NB4 (cell line): ENCODE measurements around the gene BHLHE23.

Experiments used
- DNase-seq: peaks from one replicate; pipeline ENCODE4 v3.0.0; 2010; ENCODE audit warnings: low read depth
- H3K4me3 ChIP-seq: one replicate; pipeline ENCODE4 v1.5.1; 2011; ENCODE audit warnings: mild to moderate bottlenecking, low read depth, low read length, moderate library complexity
- MYC ChIP-seq: IDR thresholded peaks from 2 replicates; pipeline ENCODE4 v1.6.1; 2011; ENCODE audit warnings: low read depth, low read length
- POLR2A ChIP-seq: IDR thresholded peaks from 2 replicates; pipeline ENCODE4 v1.6.1; 2011; ENCODE audit warnings: mild to moderate bottlenecking; ENCODE audit not compliant: insufficient read length; ENCODE audit errors: extremely low read depth
- TF ChIP-seq, protein P1 (sequence below): IDR thresholded peaks from one replicate; pipeline ENCODE4 v1.5.1; 2012; ENCODE audit warnings: low read depth, low read length
- TF ChIP-seq, protein P2 (sequence below): IDR thresholded peaks from 2 replicates; pipeline ENCODE4 v1.6.1; 2011; ENCODE audit warnings: low read depth, low read length

BHLHE23 gene

DNA sequence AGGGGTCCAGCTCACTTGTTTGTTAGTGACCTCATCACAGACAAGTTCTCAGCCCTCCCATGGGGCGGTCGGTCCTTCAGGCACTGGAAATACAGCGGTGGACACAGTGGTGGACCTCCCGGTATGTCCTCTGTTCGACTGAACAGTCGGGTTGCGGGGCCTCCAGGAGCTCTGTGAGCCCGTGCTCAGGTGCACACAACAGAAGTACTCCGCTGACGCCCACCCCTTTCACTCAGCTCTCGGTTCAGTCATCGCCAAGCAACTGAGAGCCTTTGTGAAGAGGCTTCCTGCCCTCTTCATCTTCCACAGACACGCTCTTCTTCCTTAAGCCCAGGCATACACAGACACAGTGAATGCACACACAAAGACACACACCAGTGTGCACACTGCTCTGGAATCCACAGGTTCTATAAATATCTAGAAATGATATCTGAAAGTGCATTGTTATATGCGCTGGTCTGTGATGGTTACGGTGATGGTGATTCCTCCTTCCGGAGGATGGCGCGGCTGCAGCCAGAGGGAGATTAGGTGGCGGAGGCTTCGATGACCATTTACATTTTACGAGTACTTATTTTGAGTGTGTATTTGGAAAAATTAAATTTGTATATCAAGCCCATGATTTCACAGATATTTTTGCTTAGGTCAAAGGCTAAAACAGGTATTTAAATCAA, 46.8 kb upstream of the BHLHE23 start:
- TF ChIP-seq MYC, result no peak
- TF ChIP-seq, protein P1, sequence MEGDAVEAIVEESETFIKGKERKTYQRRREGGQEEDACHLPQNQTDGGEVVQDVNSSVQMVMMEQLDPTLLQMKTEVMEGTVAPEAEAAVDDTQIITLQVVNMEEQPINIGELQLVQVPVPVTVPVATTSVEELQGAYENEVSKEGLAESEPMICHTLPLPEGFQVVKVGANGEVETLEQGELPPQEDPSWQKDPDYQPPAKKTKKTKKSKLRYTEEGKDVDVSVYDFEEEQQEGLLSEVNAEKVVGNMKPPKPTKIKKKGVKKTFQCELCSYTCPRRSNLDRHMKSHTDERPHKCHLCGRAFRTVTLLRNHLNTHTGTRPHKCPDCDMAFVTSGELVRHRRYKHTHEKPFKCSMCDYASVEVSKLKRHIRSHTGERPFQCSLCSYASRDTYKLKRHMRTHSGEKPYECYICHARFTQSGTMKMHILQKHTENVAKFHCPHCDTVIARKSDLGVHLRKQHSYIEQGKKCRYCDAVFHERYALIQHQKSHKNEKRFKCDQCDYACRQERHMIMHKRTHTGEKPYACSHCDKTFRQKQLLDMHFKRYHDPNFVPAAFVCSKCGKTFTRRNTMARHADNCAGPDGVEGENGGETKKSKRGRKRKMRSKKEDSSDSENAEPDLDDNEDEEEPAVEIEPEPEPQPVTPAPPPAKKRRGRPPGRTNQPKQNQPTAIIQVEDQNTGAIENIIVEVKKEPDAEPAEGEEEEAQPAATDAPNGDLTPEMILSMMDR, result no peak
- TF ChIP-seq, protein P2, sequence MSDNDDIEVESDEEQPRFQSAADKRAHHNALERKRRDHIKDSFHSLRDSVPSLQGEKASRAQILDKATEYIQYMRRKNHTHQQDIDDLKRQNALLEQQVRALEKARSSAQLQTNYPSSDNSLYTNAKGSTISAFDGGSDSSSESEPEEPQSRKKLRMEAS, result no peak
- no peak for TF ChIP-seq POLR2A
- H3K4me3 ChIP-seq, result no peak overlapping the region
- DNase-seq, result no peak

DNA sequence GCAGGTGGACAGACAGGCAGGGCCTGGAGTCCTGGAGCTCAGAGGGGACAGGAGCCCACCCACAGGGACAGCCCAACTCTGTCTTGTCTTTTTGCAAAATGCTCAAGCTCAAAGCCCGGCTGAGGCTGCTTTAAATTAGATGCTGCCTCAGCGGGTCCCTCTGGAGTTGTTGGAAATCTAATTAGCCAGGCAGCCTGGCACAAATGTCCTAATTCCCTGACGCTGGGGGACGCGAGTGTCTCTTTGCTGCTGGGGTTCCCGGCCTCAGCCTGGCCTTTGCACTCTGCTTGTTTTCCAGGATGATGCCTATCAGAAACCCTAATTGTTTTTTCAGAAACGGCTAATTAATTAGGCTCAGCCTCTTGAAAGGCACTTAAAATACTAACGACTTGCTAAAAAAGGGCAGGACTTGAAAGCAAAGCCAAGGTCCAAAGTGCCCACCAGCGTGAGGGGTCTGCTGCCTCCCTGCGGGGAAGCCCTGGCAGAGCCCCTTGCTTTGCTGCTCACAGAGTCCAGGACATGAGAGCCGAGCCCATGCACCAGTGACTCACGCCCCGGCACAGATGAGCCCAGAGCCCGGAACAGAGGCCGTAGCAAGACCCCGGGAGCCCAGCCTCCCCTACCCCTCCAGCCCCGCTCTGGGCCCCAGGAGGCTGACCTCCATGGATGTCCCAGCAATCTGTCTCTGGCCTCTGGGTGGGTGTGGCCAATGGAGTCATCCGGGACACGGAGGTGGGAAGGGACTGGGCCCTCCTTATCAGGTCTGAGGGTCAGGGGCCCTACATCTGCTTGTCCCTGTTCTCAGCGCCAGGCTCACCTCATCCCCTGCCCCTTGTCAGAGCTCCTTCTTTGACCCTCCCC, 46.0 kb upstream of the BHLHE23 start:
- H3K4me3 ChIP-seq, result no peak overlapping the region
- DNase-seq, result no peak
- TF ChIP-seq, protein P1, result no peak
- no peak for TF ChIP-seq POLR2A
- TF ChIP-seq, protein P2, result no peak
- TF ChIP-seq MYC, result no peak

DNA sequence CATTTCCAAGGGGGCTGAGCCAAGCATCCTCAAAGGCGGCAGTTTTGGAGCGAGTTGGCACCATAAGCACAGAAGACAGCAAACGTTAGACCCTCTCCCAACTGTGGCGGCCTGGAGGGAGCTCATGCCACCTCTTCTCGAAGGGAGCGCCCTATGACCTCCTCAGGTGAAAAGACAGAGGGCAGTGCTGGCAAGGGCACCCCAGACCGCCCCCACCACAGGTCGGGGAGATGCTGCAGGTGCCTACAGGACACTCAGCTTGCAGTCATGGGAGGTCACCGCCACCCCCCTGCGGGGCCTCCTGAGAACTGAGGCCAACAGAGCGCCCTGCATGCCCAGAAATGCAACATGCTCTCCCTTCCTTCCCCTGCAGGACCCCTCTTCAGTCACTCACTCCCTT, 45.1 kb upstream of the BHLHE23 start:
- no peak for DNase-seq
- H3K4me3 ChIP-seq, result no peak overlapping the region
- TF ChIP-seq POLR2A (no peak), MYC (no peak)
- TF ChIP-seq, protein P2, result no peak
- TF ChIP-seq, protein P1, result no peak

DNA sequence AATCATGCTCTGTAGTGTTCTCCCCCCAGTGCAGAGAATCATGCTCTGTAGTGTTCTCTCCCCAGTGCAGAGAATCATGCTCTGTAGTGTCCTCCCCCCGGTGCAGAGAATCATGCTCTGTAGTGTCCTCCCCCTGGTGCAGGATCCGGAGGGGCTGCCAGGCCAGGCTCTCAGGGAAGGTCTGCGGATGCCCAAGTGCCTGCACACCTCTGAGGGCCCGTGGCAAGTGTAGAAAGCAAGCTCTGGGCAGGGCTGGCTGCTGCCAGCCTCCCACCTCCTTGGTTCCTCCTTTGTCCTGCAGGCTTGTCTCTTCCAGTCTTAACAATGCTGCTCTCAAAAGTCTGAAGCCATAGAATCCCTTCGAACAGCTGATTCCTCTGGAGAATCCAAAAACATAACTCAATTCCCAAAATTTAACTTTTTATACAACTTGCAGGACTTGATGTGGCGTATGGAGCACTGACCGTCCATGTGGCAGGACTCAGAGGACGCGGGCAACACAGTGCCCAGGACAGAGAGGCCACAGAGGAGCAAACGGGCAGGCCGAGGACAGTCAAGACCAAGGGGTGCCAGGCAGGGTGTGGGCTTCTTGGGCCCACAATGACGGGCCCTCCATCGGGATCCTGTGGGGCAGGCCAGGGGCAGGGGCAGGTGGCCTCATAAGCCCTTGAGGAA, 44.6 kb upstream of the BHLHE23 start:
- H3K4me3 ChIP-seq, result no peak overlapping the region
- DNase-seq, result no peak
- TF ChIP-seq, protein P2, result no peak
- TF ChIP-seq MYC (no peak), POLR2A (no peak)
- TF ChIP-seq, protein P1, result no peak

DNA sequence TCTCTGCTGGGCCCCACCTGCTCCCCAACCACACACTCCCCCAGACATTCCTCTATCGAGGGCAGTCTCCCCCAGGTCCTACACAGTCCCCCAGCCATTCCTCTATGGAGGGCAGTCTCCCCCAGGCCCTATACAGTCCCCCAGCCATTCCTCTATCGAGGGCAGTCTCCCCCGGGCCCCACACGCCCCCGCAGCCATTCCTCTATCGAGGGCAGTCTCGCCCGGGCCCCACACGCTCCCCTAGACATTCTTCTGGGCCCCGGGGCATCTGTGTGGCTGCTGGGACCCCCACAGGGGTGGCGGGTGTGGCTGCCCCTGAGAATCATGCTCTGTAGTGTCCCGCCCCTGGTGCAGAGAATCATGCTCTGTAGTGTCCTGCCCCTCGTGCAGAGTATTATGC, 43.6 kb upstream of the BHLHE23 start:
- DNase-seq, result no peak
- TF ChIP-seq MYC, result no peak
- TF ChIP-seq POLR2A, result no peak
- TF ChIP-seq, protein P1, result no peak
- TF ChIP-seq, protein P2, result no peak
- H3K4me3 ChIP-seq, result no peak overlapping the region
